H1 (cell line): Measurements from ENCODE around the gene ZNF280B. TPM values are rescaled to one million over a fixed set of nuclear protein-coding genes. Genes with fewer than 3 reads are reported as not detected.

Experiments used
- CEBPB ChIP-seq: IDR thresholded peaks from 2 replicates; pipeline ENCODE4 v1.6.1; 2012; ENCODE audit warnings: low read depth, low read length
- EGR1 ChIP-seq: IDR thresholded peaks from 2 replicates; pipeline ENCODE4 v1.6.1; 2011; ENCODE audit warnings: low read depth, low read length, borderline replicate concordance
- KDM4A ChIP-seq: IDR thresholded peaks from one replicate; pipeline ENCODE4 v1.7.1; 2012; ENCODE audit warnings: low read depth, mild to moderate bottlenecking, moderate library complexity, low read length, inconsistent platforms; ENCODE audit not compliant: severe bottlenecking
- POLR2A ChIP-seq, 2 experiments: IDR thresholded peaks; 1 replicate in 1 of 2; 2 replicates in 1 of 2; pipeline ENCODE4 v1.6.1; 2011; ENCODE audit warnings: low read depth in 2 of 2, low read length in 2 of 2, mild to moderate bottlenecking in 2 of 2; ENCODE audit errors: control extremely low read depth in 1 of 2
- TEAD4 ChIP-seq: IDR thresholded peaks from 2 replicates; pipeline ENCODE4 v1.6.1; 2012; ENCODE audit warnings: low read depth, low read length, inconsistent platforms, mixed read lengths
- polyA plus RNA-seq, 7 experiments: library from polyadenylated mRNA; depleted of rRNA in 3 of 7; stranded (reverse) in 5 of 7; unstranded in 2 of 7; fragments of >200 nt in 5 of 7; fragments of 200-250 nt in 2 of 7; gene quantifications; 1 replicate in 5 of 7; 2 replicates in 1 of 7; 4 replicates in 1 of 7; pipeline versions ENCODE4 v1.2.1 to v1.2.3, GENCODE V29; 2011 to 2013; ENCODE audit warnings: missing spikeins in 2 of 7, mixed read lengths in 2 of 7
- total RNA-seq: library from RNA; stranded (reverse); fragmentation: NEBNext Ultra II Directional; extraction: Animal tissue kit (Norgen Biotek cat#: 25700); gene quantifications from 2 replicates; pipeline ENCODE4 v1.2.1, GENCODE V29; 2021
- TF ChIP-seq, protein P1 (sequence below): fragments of 300-600 bp; sonication (generic); IDR thresholded peaks from 2 replicates; pipeline ENCODE4 v1.7.1; 2012; ENCODE audit warnings: low read length, moderate library complexity, mild to moderate bottlenecking, inconsistent platforms; ENCODE audit not compliant: insufficient replicate concordance

ZNF280B gene
- total and polyA plus RNA-seq, 2 of the 8 experiments (the other 6 are each of a cell fraction or from before 2014, with no cell fraction given), result 4.8 to 11.7 TPM

DNA sequence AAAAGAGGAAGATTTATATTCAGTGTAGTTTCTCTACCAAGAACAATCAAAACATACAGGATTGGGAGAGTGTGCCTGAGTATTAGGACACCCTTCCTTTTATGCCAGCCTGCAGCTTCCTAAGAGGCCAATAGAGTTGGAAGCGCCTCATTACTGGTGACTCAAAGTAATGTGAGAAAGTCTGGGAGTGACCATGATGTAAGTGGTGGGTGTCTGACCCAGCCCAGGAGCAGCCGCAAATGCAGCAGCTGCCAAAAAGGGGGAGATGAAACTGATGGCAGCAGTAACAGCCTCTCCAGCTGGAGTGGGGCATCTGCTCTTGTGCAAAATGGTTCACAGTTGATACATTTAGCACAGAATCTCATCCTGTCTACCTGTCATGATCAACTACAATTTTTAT lies 62.0 kb downstream of the ZNF280B start (continued):
- TF ChIP-seq, protein P1, sequence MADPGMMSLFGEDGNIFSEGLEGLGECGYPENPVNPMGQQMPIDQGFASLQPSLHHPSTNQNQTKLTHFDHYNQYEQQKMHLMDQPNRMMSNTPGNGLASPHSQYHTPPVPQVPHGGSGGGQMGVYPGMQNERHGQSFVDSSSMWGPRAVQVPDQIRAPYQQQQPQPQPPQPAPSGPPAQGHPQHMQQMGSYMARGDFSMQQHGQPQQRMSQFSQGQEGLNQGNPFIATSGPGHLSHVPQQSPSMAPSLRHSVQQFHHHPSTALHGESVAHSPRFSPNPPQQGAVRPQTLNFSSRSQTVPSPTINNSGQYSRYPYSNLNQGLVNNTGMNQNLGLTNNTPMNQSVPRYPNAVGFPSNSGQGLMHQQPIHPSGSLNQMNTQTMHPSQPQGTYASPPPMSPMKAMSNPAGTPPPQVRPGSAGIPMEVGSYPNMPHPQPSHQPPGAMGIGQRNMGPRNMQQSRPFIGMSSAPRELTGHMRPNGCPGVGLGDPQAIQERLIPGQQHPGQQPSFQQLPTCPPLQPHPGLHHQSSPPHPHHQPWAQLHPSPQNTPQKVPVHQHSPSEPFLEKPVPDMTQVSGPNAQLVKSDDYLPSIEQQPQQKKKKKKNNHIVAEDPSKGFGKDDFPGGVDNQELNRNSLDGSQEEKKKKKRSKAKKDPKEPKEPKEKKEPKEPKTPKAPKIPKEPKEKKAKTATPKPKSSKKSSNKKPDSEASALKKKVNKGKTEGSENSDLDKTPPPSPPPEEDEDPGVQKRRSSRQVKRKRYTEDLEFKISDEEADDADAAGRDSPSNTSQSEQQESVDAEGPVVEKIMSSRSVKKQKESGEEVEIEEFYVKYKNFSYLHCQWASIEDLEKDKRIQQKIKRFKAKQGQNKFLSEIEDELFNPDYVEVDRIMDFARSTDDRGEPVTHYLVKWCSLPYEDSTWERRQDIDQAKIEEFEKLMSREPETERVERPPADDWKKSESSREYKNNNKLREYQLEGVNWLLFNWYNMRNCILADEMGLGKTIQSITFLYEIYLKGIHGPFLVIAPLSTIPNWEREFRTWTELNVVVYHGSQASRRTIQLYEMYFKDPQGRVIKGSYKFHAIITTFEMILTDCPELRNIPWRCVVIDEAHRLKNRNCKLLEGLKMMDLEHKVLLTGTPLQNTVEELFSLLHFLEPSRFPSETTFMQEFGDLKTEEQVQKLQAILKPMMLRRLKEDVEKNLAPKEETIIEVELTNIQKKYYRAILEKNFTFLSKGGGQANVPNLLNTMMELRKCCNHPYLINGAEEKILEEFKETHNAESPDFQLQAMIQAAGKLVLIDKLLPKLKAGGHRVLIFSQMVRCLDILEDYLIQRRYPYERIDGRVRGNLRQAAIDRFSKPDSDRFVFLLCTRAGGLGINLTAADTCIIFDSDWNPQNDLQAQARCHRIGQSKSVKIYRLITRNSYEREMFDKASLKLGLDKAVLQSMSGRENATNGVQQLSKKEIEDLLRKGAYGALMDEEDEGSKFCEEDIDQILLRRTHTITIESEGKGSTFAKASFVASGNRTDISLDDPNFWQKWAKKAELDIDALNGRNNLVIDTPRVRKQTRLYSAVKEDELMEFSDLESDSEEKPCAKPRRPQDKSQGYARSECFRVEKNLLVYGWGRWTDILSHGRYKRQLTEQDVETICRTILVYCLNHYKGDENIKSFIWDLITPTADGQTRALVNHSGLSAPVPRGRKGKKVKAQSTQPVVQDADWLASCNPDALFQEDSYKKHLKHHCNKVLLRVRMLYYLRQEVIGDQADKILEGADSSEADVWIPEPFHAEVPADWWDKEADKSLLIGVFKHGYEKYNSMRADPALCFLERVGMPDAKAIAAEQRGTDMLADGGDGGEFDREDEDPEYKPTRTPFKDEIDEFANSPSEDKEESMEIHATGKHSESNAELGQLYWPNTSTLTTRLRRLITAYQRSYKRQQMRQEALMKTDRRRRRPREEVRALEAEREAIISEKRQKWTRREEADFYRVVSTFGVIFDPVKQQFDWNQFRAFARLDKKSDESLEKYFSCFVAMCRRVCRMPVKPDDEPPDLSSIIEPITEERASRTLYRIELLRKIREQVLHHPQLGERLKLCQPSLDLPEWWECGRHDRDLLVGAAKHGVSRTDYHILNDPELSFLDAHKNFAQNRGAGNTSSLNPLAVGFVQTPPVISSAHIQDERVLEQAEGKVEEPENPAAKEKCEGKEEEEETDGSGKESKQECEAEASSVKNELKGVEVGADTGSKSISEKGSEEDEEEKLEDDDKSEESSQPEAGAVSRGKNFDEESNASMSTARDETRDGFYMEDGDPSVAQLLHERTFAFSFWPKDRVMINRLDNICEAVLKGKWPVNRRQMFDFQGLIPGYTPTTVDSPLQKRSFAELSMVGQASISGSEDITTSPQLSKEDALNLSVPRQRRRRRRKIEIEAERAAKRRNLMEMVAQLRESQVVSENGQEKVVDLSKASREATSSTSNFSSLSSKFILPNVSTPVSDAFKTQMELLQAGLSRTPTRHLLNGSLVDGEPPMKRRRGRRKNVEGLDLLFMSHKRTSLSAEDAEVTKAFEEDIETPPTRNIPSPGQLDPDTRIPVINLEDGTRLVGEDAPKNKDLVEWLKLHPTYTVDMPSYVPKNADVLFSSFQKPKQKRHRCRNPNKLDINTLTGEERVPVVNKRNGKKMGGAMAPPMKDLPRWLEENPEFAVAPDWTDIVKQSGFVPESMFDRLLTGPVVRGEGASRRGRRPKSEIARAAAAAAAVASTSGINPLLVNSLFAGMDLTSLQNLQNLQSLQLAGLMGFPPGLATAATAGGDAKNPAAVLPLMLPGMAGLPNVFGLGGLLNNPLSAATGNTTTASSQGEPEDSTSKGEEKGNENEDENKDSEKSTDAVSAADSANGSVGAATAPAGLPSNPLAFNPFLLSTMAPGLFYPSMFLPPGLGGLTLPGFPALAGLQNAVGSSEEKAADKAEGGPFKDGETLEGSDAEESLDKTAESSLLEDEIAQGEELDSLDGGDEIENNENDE, result no peak
- TF ChIP-seq TEAD4 (no peak), POLR2A (IDR thresholded peaks at IDR 0.05; ENCODE audit: control extremely low read depth in 1 of 2, low read depth in 2 of 2, low read length in 2 of 2) (no peak), CEBPB (no peak), EGR1 (no peak), KDM4A (no peak)
